Prostate gland (tissue), 2 donors: ENCODE measurements around the gene AMFR.

Experiments used
- CTCF ChIP-seq, 4 experiments: fragments of 200-600 bp in 2 of 4; fragments of 450-650 bp in 2 of 4; sonication (generic) in 2 of 4; IDR thresholded peaks; 1 replicate in 3 of 4; 2 replicates in 1 of 4; pipeline ENCODE4 v1.5.1; 2016 to 2019; ENCODE audit warnings: antibody characterized with exemption in 4 of 4, mild to moderate bottlenecking in 2 of 4, moderate library complexity in 2 of 4
- POLR2A ChIP-seq: fragments of 450-650 bp; IDR thresholded peaks from one replicate; pipeline ENCODE4 v1.6.1; 2016; ENCODE audit warnings: antibody characterized with exemption, mild to moderate bottlenecking
- POLR2AphosphoS5 ChIP-seq: sonication (generic); formaldehyde crosslinking; IDR thresholded peaks from one replicate; pipeline ENCODE4 v1.6.1; 2017; ENCODE audit warnings: antibody characterized with exemption

GRCh38 chr16:56388209-56388608 lies 37.1 kb downstream of the AMFR start:
- TF ChIP-seq POLR2A (no peak), CTCF (IDR thresholded peaks at IDR 0.05) (no peak), POLR2AphosphoS5 (no peak)
